Left renal pelvis (tissue), 4 donors: ENCODE measurements around the gene SPPL2B. TPM values are rescaled to one million over a fixed set of nuclear protein-coding genes. Genes with fewer than 3 reads are reported as not detected.

Source experiments
- DNase-seq, 4 donors: peaks; one replicate each; pipeline ENCODE4 v3.0.0-alpha.2; 2013; ENCODE audit warnings: low read depth in 4 of 4, low spot score in 3 of 4
- polyA plus RNA-seq, 4 donors: library from polyadenylated mRNA; unstranded; fragments of 120-200 nt; gene quantifications; one replicate each; pipeline ENCODE4 v1.2.1, GENCODE V29; 2013; ENCODE audit not compliant: insufficient read length in 4 of 4

SPPL2B gene
- polyA plus RNA-seq, 4 donors, result 41.3 to 128 (median 56.7) TPM

DNA sequence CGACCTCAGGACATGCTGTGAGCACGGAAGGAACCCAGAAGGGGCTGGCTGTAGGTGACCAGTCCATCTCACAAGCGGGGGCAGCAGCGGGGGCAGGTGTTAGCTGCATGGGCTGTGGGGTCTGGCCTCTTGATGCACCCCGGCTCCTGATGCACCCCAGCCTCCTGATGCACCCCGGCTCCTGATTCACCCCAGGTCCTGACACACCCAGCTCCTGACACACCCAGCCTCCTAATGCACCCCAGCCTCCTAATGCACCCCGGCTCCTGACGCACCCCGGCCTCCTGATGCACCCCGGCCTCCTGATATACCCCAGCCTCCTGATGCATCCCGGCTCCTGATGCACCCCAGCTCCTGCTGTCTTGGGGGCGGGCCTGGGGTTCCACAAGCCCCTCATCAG is 7.5 kb upstream of the SPPL2B start:
- DNase-seq, result no peak

DNA sequence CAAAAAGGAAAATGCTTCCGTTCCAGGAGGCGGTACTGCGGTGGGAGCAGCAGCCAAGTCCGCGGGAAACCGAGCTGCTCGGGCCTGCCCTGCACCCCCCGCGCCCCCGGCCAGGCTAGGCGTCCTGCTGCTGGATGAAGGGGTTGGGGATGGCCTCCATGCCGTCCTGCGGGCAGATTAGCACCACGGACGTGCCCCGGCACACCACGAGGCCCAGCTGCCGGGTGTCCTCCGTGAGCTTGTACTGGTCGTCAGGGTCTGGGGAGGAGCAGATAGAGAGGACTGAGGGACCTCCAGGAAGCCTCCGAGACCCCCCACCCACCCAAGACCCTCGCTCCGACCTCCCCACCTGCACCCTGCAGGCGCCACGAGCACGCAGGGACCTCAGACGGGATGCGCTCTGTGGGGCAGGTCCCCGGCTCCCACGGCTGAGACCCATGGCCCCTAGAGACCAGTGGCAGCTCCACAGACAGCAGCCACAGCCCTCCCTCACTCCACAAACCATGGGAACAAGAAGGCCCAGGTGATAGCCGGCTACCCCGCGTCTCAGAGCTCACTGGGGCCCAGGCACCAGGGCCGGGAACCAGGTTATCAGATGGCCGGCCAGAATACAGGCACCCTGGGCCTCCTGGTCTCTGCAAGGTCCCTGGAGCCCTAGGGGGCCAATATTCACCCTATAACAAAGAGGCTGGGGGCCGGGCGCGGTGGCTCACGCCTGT is 6.8 kb upstream of the SPPL2B start:
- no peak for DNase-seq

DNA sequence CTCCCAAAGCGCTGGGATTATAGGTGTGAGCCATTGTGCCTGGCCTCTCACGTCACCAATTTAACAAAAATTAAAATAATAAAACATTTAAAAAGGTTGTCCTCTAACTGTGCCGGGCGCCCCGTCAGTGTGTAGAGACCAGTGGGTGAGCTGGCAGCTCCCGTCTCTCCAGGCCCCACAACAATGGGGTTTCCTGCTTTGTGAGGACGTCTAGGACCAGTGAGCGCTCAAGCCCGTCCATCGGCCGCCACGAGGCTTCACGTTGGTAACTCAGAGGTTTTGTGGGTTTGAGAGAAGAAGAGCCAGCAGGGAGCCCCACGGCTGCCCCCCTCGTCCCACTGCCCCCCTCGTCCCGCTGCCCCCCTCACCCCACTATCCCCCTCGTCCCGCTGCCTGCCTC is 4.8 kb upstream of the SPPL2B start:
- DNase-seq, result no peak

DNA sequence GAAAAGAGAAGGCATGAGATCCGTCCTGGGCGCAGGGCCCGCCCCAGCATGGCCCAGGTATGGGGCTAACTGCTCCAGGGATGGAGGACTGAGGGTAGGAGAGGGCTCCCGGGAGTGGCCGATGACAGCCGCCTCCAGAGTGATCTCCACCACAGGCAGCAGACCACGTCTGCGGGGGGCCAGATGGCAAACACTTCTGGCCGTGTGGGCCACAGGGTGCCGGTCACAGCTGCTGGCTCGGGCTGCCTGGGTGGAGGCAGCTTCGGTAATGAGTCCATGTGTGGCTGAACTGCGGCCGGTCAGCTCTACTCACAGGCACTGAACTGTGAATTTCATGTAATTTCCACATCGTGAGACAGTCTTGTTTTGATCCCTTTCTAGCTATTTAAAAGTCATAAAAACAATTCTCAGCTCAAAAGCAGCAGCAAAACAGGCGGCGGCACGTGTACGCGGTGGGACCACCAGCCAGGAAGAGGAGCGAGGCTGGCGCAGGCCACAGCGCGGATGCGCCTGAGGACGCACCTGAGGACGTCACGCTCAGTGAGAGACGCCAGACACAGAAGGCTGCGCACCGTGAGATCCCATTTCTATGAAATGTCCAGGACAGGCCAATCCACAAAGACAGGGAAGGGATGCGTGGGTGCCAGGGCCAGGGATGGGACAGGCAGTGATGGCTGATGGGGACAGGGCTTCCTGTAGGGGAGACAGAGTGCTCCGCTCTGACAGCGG is 4.1 kb upstream of the SPPL2B start:
- no peak for DNase-seq

DNA sequence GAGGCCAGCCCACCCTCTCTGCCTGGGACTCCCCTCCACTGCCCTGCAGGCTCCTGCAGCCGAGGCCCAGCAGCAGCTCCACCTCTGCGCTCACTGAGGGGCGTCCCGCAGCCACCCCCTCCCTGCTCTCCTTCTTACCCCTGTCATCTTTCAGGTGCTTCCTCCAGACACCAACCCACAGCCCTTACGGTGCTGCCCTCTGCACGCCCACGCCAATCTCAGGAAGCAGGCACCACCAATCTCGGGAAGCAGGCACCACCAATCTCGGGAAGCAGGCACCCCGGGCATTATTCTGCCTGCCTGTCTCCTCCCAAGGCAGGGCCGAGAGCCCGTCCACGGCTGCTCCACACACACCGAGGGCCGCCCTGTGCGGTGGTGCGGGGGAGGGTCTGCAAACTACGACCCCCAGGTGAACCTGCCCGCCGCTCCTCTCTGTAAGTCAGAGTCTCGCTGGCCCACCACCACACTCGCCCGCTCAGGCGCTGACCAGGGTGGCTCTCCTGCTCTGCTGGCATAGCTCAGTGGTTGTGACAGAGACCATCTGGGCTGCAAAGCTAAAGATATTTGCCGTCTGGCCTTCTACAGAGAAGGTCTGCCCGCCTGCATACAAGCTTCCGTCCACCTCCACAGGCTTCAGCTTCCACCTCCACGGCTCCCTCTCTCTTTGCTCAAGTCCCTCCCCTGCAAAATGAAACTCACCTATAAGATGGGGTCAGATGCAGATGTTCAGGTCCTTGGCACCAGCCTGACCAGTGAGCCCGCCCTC is 3.0 kb upstream of the SPPL2B start:
- DNase-seq, result no peak

DNA sequence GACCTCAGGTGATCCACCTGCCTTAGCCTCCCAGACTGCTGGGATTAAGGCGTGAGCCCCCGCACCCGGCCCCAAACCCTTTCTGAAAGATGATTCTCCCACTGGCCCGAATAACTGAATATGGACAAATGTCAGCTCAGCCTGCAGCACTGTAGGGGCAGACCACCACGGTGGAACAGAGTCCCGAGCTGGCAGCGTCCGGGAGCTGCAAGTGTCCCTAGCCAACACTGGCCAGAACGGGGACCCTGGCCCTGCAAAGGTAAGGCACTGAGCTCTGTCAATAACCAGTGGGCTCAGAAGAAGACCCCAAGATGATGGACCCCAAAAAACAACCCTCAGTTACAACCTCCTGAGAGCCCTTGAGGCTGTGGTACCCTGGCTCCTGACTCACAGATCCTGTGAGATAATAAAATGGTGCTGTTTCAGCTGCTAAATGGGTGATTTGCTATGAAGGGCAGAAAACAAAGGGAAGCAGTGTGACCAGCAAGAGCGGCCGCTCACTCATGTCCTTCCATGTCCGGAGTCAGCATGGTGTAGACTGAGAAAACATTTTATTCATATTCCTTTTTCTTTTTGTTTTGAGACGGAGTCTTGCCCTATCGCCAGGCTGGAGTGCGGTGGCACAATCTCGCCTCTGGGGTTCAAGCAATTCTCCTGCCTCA is 1.7 kb upstream of the SPPL2B start:
- no peak for DNase-seq

DNA sequence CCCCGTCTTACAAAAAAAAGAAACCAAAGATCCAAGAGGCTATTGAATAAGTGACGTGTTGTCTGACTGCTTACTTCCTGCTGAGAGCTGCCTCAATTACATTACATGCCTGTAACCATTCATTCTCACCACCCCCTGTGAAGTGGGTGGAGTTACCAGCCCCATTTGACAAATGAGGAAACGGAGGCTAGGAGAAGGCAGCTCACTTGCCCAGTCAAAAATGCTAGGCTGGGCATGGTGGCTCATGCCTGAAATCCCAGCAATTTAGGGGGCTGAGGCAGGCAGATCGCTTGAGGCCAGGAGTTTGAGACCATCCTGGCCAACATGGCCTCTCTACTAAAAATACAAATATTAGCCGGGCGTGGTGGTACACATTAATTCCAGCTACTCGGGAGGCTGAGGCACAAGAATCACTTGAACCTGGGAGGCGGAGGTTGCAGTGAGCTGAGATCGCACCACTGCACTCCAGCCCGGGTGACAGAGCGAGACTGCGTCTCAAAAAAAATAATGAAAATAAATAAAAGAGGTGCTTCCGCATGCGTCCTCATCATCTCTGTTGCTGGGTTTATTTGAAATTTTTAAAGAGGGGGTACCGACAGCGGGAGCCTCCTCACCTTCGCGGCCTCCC is 597 bp upstream of the SPPL2B start:
- DNase-seq, result no peak

DNA sequence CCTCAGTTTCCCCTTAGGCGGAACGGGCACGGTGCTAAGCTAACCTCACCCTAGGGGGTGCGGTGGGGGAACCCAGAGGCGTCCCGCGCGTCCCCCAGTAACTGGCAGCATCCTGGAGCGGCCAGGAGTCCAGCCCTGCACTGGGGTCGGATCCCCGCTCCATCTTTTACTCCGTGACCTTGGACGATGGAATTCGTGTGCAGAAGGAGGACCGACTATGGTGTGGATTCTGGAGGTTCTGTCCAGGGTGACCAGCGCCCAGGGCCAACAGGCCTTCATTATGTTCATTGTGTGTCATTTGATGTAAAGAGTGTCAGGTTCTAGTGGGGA is 630 bp downstream of the SPPL2B start:
- DNase-seq, result no peak

DNA sequence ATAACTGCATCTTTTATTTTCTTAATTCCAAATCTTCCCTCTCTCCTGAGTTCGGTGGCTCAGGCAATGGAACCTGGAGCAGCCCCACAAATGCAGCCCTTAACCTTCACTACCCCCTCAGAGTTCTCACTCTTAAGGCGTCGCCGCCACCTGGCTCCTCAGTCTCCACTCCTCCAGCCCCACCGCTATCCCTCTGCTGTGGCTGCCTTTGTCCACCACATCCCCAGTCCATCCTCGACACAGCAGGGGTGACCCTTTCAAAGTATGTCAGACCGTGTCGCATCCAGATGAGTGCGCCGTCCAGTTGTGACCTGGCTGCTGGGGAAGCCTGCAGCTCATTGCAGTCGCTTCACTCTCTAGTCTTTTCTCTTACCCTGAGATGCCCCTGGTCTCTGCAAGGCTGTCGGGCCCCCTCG is 1.0 kb downstream of the SPPL2B start:
- no peak for DNase-seq

DNA sequence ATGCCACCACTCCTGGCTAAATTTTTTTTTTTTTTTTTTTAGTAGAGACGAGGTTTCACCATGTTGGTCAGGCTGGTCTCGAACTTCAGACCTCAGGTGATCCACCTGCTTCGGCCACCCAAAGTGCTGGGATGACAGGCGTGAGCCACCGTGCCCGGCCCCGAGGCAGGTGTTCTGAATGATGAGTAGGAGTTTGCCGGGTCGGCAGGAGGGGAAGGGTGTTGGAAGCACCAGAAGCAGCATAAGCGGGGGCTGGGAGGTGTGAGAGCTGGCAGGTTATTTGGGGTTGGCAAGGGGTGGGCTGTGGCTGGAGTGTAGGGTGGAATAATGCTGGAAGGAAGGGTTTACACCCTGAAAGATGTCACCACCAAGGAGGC is 1.8 kb downstream of the SPPL2B start:
- no peak for DNase-seq

DNA sequence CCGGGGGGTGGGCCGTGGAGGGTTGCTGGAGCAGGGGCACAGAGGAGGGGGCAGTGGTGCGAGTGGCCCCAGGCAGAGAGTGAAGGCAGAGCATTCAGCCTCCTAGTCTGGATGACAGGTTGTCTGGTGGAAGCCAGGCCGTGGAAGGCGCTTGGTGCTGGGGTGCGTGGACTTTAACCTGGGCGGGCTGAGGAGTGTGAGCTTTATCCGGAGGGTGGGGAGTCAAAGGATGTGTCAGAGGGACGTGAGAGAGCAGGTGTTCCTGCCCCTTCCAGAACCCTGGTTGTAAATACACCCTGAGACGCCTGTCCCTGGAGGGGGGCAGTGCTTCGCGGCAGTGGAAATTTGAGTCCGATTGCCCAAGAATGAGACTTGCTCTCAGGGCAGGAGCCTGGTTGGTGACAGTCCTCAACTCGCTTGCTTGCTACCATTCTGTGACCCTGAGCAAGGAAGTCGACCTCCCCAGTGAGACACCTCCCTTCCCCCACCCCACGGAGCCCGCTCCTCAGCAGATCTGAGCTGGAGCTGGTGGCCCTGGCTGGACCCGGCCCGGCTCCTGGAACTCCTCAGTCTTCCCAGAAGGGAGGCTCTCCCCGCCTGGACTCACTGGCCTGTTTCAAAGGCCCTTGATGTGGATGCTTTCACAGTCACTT is 2.3 kb downstream of the SPPL2B start:
- DNase-seq, result no peak

DNA sequence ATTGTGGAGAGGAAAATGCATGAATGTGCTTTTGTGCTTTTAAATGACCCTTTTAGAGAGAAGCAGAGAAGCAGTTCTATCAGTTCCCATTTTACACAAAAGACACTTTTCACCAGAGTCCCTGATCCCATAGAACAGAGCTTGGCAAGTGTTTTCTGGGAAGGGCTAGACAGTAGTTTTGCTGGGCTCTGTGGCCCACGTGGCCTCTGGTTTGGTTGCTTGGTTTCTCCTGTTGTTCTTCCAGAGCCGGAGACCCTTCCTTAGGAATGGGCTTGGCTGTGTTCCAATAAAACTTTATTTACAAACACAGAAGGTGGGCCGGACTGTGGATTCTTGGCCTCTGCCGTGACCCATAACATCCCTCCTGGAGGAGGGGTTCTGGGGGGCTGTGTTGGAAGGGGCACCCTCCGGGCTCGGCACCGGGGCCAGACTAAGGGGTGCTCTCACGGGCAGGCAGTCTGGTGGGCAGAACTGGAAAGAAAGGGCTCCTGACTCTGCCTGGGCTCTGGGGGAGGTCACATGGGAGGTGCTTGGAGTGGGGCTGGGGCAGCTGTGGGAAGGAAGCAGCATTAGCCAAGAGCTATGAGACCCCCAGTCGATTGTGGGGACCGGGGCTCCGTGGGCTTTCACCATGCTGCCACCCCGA is 3.2 kb downstream of the SPPL2B start:
- no peak for DNase-seq

DNA sequence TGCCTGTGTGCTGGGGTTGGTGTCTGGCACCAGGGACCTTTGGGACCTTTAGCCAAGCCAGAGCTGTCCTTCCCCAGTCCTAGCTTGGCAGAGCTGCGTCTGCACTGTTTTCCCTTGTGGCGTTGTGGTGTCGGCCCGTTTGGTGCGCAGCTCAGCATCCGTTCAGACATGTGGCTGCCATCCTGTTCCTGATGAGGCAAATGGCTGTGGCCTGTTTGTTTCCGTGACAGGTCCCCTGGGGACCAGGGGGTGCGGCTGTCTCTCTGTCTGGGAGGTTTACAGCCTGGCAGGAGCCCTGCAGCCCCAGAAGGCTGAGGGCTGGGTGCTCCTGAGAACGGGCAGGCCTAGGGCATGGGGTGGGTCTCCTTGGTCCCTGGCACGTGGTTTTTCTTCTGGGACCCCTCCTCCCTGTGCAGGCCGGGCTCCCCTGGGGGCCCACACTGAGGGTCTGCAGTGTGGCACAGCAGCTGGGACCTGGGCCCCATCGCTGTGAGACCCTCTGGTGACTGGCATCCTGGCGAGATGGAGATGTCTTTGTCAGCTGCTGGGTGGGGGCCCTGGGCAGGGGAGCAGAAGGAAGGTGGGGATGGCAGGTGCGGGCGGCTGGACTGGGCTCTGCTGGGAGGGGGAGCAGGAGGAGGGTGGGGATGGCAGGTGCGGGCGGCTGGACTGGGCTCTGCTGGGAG is 4.0 kb downstream of the SPPL2B start:
- DNase-seq, result no peak

DNA sequence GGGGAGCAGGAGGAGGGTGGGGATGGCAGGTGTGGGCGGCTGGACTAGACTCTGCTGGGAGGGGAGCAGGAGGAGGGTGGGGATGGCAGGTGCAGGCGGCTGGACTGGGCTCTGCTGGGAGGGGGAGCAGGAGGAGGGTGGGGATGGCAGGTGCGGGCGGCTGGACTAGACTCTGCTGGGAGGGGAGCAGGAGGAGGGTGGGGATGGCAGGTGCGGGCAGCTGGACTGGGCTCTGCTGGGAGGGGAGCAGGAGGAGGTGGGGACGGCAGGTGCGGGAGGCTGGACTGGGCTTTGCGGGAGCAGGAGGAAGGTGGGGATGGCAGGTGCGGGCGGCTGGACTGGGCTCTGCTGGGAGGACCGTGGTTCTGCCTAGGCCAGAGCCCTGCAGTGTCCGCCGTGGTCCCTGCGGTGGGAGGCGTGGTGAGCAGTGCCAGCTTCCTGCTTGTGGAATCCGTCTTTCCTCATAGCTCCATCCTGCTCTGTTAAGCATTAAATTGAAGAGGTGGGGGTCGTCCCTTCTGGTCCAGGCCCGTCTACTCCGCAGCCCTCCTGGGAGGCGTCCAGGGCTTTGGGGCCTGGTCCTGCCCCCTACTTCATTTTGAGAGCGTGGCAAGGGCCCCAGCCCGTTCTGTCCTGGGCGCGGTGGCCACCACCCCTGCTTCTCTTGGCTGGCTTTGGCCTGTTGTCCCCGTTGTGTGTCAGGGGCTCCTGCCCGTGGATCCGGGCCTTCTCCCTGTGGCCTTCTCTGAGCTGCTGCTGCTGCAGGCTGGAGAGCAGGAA is 4.7 kb downstream of the SPPL2B start:
- DNase-seq, result no peak

DNA sequence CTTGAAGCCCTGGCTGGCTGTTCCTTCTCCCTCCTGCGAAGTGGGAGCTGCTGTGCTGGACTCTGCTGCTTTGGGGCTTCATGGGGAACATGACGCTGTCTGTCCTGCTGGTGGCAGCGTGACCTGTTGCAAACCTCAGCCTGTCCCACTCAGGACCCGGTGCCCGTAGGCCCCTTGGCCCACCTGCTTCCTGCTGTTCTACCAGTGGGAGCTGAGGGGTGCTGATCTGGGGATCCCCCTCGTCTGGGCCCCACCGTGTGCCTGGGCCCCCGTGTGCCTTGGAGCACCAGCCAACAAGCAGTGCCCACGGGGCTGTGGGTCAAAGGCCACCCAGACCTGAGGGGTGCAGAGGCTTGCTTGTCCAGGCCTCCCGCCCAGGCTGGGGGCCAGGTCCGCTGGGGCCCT is 5.3 kb downstream of the SPPL2B start:
- DNase-seq, result no peak

DNA sequence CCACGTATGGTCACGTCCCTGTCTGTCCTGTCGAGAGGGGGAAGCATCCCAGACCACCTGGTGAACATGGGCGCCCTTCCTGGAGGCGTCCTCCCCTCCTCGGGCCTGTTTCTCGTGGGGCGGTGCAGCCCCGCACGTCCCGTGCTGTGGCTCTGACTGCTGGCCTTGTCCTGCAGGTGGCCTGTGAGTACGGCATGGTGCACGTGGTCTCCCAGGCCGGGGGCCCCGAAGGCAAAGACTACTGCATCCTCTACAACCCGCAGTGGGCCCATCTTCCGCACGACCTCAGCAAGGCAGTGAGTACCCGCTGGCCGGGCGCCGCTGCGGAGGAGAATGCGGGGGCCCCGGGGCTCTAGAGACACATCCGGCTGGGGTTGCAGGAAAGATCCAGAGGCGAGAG is 5.9 kb downstream of the SPPL2B start:
- no peak for DNase-seq

DNA sequence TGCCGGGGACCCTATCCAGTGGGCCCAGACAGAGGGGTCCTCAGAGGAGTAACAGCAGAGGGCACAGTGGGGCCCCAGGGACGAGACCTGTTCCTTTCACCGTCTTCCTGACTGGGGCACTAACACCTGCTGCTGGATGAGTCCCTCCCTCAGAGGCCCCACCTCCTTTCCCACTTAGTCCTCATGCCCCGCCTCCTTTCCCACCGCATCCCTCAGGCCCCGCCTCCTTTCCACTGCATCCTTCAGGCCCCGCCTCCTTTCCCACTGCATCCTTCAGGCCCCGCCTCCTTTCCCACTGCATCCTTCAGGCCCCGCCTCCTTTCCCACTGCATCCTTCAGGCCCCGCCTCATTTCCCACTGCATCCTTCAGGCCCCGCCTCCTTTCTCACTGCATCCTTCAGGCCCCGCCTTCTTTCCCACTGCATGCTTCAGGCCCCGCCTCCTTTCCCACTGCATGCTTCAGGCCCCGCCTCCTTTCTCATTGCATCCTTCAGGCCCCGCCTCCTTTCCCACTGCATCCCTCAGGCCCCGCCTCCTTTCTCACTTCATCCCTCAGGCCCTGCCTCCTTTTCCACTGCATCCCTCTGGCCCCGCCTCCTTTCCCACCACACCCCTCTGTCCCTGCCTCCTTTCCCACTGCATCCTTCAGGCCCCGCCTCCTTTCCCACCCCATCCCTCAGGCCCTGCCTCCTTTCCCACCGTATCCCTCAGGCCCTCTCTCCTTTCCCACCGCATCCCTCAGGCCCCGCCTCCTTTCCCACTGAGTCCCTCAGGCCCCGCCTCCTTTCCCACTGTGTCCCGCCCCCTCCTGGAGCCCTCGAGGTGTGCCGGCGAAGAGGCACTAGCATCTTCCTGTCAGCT is 6.7 kb downstream of the SPPL2B start:
- DNase-seq, result no peak

DNA sequence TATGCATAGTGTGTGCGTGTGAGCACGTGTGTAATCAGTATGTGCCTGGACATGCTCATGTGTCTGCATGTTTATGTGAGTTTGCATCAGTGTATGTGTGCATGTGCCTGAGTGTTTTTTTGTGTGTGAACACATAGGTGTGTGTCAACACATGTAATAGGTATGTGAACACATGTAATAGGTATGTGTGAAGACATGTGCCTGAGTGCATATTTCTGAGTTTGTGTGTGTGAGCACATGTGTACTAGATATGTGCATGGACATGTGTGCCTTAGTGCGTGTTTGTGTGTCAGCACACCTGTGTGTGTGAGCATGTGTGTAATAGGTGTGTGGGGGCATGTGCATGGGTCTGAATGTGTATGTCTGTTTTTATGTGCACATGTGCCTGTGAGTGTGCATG is 7.4 kb downstream of the SPPL2B start:
- no peak for DNase-seq
